ENCODE results near the gene TAF3.

Gene TAF3

DNA sequence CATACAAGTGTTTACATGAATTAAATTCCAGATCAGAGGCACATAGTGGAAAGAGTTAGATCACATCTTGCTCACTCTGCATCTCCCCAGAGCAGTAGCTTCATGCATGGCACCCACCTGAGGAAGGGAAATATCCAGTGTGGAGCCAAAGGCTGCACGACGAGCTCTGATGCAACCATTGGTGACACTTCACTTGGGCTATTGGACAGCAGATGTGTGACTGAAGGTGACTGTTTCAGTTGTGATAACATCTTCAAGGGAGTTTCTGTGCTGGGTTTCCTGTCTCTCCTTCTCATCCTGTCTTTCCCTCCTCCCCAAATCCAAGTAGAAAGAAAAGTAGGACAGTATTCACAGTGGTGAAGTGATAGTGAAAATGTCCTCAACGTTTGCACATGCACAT, 115.0 kb downstream of the TAF3 start (continued):
- TF ChIP-seq, protein P1, sequence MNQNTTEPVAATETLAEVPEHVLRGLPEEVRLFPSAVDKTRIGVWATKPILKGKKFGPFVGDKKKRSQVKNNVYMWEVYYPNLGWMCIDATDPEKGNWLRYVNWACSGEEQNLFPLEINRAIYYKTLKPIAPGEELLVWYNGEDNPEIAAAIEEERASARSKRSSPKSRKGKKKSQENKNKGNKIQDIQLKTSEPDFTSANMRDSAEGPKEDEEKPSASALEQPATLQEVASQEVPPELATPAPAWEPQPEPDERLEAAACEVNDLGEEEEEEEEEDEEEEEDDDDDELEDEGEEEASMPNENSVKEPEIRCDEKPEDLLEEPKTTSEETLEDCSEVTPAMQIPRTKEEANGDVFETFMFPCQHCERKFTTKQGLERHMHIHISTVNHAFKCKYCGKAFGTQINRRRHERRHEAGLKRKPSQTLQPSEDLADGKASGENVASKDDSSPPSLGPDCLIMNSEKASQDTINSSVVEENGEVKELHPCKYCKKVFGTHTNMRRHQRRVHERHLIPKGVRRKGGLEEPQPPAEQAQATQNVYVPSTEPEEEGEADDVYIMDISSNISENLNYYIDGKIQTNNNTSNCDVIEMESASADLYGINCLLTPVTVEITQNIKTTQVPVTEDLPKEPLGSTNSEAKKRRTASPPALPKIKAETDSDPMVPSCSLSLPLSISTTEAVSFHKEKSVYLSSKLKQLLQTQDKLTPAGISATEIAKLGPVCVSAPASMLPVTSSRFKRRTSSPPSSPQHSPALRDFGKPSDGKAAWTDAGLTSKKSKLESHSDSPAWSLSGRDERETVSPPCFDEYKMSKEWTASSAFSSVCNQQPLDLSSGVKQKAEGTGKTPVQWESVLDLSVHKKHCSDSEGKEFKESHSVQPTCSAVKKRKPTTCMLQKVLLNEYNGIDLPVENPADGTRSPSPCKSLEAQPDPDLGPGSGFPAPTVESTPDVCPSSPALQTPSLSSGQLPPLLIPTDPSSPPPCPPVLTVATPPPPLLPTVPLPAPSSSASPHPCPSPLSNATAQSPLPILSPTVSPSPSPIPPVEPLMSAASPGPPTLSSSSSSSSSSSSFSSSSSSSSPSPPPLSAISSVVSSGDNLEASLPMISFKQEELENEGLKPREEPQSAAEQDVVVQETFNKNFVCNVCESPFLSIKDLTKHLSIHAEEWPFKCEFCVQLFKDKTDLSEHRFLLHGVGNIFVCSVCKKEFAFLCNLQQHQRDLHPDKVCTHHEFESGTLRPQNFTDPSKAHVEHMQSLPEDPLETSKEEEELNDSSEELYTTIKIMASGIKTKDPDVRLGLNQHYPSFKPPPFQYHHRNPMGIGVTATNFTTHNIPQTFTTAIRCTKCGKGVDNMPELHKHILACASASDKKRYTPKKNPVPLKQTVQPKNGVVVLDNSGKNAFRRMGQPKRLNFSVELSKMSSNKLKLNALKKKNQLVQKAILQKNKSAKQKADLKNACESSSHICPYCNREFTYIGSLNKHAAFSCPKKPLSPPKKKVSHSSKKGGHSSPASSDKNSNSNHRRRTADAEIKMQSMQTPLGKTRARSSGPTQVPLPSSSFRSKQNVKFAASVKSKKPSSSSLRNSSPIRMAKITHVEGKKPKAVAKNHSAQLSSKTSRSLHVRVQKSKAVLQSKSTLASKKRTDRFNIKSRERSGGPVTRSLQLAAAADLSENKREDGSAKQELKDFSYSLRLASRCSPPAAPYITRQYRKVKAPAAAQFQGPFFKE (tag by site-specific recombination; IDR thresholded peaks at IDR 0.05; ENCODE audit: borderline replicate concordance), result no peak

DNA sequence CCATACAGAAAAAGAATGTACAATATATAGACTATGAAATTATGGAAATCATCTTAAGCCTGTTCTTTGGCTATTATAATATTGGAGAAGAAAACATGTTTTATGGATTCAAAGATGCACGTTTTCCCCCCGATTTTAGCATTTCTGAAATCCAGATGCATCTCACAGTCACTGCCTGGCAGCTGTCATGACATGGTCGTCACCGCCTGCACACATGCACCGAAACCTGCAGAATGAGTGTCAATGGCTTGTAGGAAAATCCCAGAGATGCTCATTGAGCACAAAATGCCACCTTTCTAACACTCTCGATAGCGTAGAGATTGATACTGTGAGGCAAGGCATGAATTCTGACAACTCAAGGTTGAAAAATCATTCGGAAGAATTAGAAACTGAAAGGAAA, 115.5 kb downstream of the TAF3 start:
- TF ChIP-seq ZNF394 (tag by site-specific recombination; IDR thresholded peaks at IDR 0.05; ENCODE audit: borderline replicate concordance), result no peak
- no peak for TF ChIP-seq GLIS1 (tag by site-specific recombination; IDR thresholded peaks at IDR 0.05)
- no peak for TF ChIP-seq KLF16 (tag by site-specific recombination; IDR thresholded peaks at IDR 0.05)
- TF ChIP-seq, protein P2, sequence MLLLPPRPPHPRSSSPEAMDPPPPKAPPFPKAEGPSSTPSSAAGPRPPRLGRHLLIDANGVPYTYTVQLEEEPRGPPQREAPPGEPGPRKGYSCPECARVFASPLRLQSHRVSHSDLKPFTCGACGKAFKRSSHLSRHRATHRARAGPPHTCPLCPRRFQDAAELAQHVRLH (tag by site-specific recombination; IDR thresholded peaks at IDR 0.05), result no peak
- no peak for TF ChIP-seq ZNF510 (tag by site-specific recombination; IDR thresholded peaks at IDR 0.05; ENCODE audit: insufficient replicate concordance)
- no peak for TF ChIP-seq ZNF202 (tag by site-specific recombination; IDR thresholded peaks at IDR 0.05; ENCODE audit: borderline replicate concordance)
- no peak for TF ChIP-seq ZNF561 (tag by site-specific recombination; IDR thresholded peaks at IDR 0.05; ENCODE audit: borderline replicate concordance)
- no peak for TF ChIP-seq ZSCAN23 (tag by site-specific recombination; IDR thresholded peaks at IDR 0.05)
- no peak for TF ChIP-seq ZNF626 (tag by site-specific recombination; IDR thresholded peaks at IDR 0.05)
- no peak for TF ChIP-seq ZFP3 (tag by site-specific recombination; IDR thresholded peaks at IDR 0.05; ENCODE audit: low read depth)
- TF ChIP-seq, protein P3, sequence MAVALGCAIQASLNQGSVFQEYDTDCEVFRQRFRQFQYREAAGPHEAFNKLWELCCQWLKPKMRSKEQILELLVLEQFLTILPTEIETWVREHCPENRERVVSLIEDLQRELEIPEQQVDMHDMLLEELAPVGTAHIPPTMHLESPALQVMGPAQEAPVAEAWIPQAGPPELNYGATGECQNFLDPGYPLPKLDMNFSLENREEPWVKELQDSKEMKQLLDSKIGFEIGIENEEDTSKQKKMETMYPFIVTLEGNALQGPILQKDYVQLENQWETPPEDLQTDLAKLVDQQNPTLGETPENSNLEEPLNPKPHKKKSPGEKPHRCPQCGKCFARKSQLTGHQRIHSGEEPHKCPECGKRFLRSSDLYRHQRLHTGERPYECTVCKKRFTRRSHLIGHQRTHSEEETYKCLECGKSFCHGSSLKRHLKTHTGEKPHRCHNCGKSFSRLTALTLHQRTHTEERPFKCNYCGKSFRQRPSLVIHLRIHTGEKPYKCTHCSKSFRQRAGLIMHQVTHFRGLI (tag by site-specific recombination; IDR thresholded peaks at IDR 0.05), result no peak
- TF ChIP-seq ZNF138 (tag by site-specific recombination; IDR thresholded peaks at IDR 0.05; ENCODE audit: borderline replicate concordance), result no peak
- POLR2A ChIA-PET, result interaction anchor here (0.6 kb wide), 1 partner anchor 122 kb away, joined by 4 read pairs; no protein-coding TSS in a partner anchor
- H3K4me1 ChIP-seq (ENCODE audit: control insufficient read depth, insufficient read depth, low read length), result no peaks in the 10 kb centered on the region; the same call in 1 of the 2 replicates

DNA sequence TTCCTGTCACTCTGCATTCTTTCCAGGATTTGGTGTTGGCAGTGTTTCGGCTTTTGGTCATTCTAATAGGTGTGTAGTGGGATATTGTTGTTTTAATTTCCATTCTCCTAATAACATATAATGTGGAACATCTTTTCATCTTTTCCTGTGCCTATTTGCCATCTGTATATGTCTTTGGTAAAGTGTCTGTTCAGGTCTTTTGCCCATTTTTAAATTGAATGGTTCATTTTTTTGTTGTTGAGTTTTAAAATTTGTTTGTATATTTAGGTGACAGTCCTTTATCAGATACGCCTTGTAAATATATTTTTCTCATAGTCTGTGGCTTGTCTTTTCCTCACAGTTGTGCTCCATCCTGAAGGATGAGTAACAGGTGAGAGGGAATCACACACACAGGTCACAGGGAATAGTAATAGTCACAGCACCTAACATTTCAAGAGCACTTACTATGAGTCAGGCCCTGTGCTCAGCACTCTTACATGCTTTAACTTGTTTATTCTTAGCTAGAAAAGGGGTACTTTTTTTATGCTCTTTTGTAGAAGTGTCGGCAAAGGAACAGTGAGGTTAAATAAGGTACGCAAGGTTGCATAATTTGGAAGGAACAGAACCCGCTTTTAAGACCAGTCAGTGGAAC, 119.1 kb downstream of the TAF3 start:
- CTCF ChIA-PET, result interaction anchor here (0.6 kb wide), 1 partner anchor 113 kb away, joined by 3 read pairs; no protein-coding TSS in a partner anchor
- no peak overlapping the region for H3K27ac ChIP-seq (ENCODE audit: extremely low read depth, low read depth, low read length)
- H3K36me3 ChIP-seq (ENCODE audit: control insufficient read depth in 2 of 2, insufficient read depth in 1 of 2, low read length in 2 of 2), result no peaks in the 10 kb centered on the region
- TF ChIP-seq ZNF133 (tag by site-specific recombination; IDR thresholded peaks at IDR 0.05) (no peak), ZNF311 (tag by site-specific recombination; IDR thresholded peaks at IDR 0.05; ENCODE audit: borderline replicate concordance) (no peak), ZNF76 (tag by site-specific recombination; IDR thresholded peaks at IDR 0.05; ENCODE audit: borderline replicate concordance, low read depth) (no peak), SETDB1 (IDR thresholded peaks at IDR 0.05; ENCODE audit: insufficient read length, low read length) (peak; percentile 24), SCRT2 (tag by site-specific recombination; IDR thresholded peaks at IDR 0.05) (peak; percentile 42), ZNF629 (tag by site-specific recombination; IDR thresholded peaks at IDR 0.05) (no peak), MYNN (tag by site-specific recombination; IDR thresholded peaks at IDR 0.05; ENCODE audit: borderline replicate concordance) (no peak), ZNF596 (tag by site-specific recombination; IDR thresholded peaks at IDR 0.05) (no peak)
- no peak overlapping the region for H3K4me3 ChIP-seq (ENCODE audit: low read depth, low read length)
- POLR2A ChIA-PET, result no interaction called here
- H3K9me3 ChIP-seq (ENCODE audit: control insufficient read depth, insufficient read depth, low read depth, low read length), result no peaks in the 10 kb centered on the region
- H3K4me1 ChIP-seq (ENCODE audit: control insufficient read depth, insufficient read depth, low read length), result no peaks in the 10 kb centered on the region

More for the DNA sequence above, 115.5 kb downstream of the TAF3 start:
- CTCF ChIA-PET, result no interaction called here
- no peak overlapping the region for H3K27ac ChIP-seq (ENCODE audit: extremely low read depth, low read depth, low read length)
- H3K4me3 ChIP-seq (ENCODE audit: low read depth, low read length), result no peak overlapping the region
- no peaks in the 10 kb centered on the region for H3K9me3 ChIP-seq (ENCODE audit: control insufficient read depth, insufficient read depth, low read depth, low read length)
- H3K36me3 ChIP-seq (ENCODE audit: control insufficient read depth in 2 of 2, insufficient read depth in 1 of 2, low read length in 2 of 2), result no peaks in the 10 kb centered on the region; a peak in 1 of 3 replicates

Measured in HEK293 (cell line).